Measurements from ENCODE around the gene HYCC2. TPM values are rescaled to one million over a fixed set of nuclear protein-coding genes. Genes with fewer than 3 reads are reported as not detected.

Gene HYCC2
- total and polyA plus RNA-seq, 2 donors (not counting 3 experiments of a cell fraction or from before 2014, with no cell fraction given), result 3.0 to 21.2 TPM

- Histone ChIP-seq H3K79me2 (ENCODE audit: control insufficient read depth, insufficient read depth, low read length) (peaks cover 9% of the 10 kb centered on the region), H3K4me1 (ENCODE audit: control insufficient read depth, extremely low read depth, insufficient read depth, low read length) (no peaks in the 10 kb centered on the region), H3K9me3 (replicated peaks; ENCODE audit: control insufficient read depth, insufficient read depth, low read length) (no peaks in the 10 kb centered on the region), H3K9me1 (replicated peaks; ENCODE audit: control insufficient read depth, extremely low read depth, insufficient read depth, low read length) (no peaks in the 10 kb centered on the region), H3K4me2 (ENCODE audit: insufficient read depth, low read length) (no peak overlapping the region), H2AFZ (ENCODE audit: low read depth, low read length) (no peak overlapping the region), H3K27me3 (ENCODE audit: control insufficient read depth in 2 of 2, insufficient read depth in 2 of 2, low read length in 2 of 2) (no peaks in the 10 kb centered on the region), H3K4me3 (replicated peaks in 1 of 3; ENCODE audit: insufficient read depth in 1 of 3, low read depth in 1 of 3, low read length in 3 of 3) (no peak overlapping the region), H3K27ac (ENCODE audit: insufficient read depth, low read depth, low read length) (no peak overlapping the region), H4K20me1 (replicated peaks; ENCODE audit: control insufficient read depth, extremely low read depth, insufficient read depth, low read length) (no peaks in the 10 kb centered on the region), H3K9ac (replicated peaks; ENCODE audit: extremely low read depth, insufficient read depth, low read length) (no peak overlapping the region), H3K36me3 (ENCODE audit: control insufficient read depth in 2 of 2, extremely low read depth in 1 of 2, insufficient read depth in 2 of 2, low read length in 2 of 2) (peaks cover 0 to 4% of the 10 kb centered on the region in 2 experiments)
- intact Hi-C loops (cut with micrococcal nuclease), result no loop called here
- CTCF ChIA-PET, result interaction anchor here (0.9 to 1.4 kb wide), 3 partner anchors 12 to 57 kb away, joined by 3 read pairs; no protein-coding TSS in a partner anchor
- BruUV-seq (replicated peaks), result no TSS peak
- no peak for TF ChIP-seq EZH2 (IDR thresholded peaks at IDR 0.05; ENCODE audit: borderline replicate concordance, low read depth, low read length, severe bottlenecking)
- TF ChIP-seq MYC (IDR thresholded peaks at IDR 0.05; ENCODE audit: low read depth, low read length), result no peak
- TF ChIP-seq MAX (IDR thresholded peaks at IDR 0.05; ENCODE audit: insufficient read depth, insufficient read length), result no peak
- no peak for TF ChIP-seq FOS (IDR thresholded peaks at IDR 0.05; ENCODE audit: borderline replicate concordance, insufficient read depth, low read length)
- TF ChIP-seq CTCF (IDR thresholded peaks at IDR 0.05; ENCODE audit: extremely low read depth in 1 of 2, insufficient read depth in 1 of 2, low read depth in 1 of 2, low read length in 2 of 2), result no peak
- TF ChIP-seq GATA2 (IDR thresholded peaks at IDR 0.05; ENCODE audit: insufficient read depth, insufficient read length, low read depth, low read length), result no peak
- no peak for TF ChIP-seq POLR2AphosphoS5 (IDR thresholded peaks at IDR 0.05; ENCODE audit: insufficient read depth, low read depth, low read length)
- TF ChIP-seq JUN (IDR thresholded peaks at IDR 0.05; ENCODE audit: borderline replicate concordance, insufficient read depth, insufficient read length, low read depth), result no peak
- no peak for TF ChIP-seq POLR2A (IDR thresholded peaks at IDR 0.05; ENCODE audit: low read depth, low read length)
- POLR2A ChIA-PET, result no interaction called here
- FAIRE-seq (no peak), DNase-seq (ENCODE audit: low read depth, low spot score) (no peak)
- dilution Hi-C loops (cut with MboI; ENCODE audit: extremely low pct_ligation_motif_present, low sequenced_read_pairs), result no loop called here
Measured at GRCh38 chr2:201024518-201024917, 47.0 kb downstream of the HYCC2 start.
